Common myeloid progenitor, CD34-positive (primary cell): Measurements from ENCODE around the gene PLK5. TPM values are rescaled to one million over a fixed set of nuclear protein-coding genes. Genes with fewer than 3 reads are reported as not detected.
"Not testable (repeated sequence)": the region's sequence is repeated elsewhere in the genome, so short reads cannot be mapped to it uniquely, and the experiment has no call there.

ENCODE experiments used
- CTCF ChIA-PET: fragments of 350-600 bp; sonication (Branson Sonifier 250); formaldehyde crosslinking; loops from one replicate; lab custom pipeline; 2021; ENCODE audit warnings: antibody characterized with exemption; lab: Charles Lee
- POLR2A ChIA-PET: fragments of 350-600 bp; sonication (Branson Sonifier 250); formaldehyde crosslinking; loops from one replicate; lab custom pipeline; 2021; ENCODE audit warnings: antibody characterized with exemption; lab: Charles Lee
- DNase-seq, 3 donors: peaks; one replicate each; pipeline versions ENCODE4 v3.0.0 to v3.0.0-alpha.2; 2013
- H3K27ac ChIP-seq, 2 experiments: 1 replicate in 1 of 2; 2 replicates in 1 of 2; pipeline ENCODE4 v1.7.0; 2013; ENCODE audit warnings: inconsistent platforms in 2 of 2, low read length in 2 of 2, mild to moderate bottlenecking in 2 of 2, low read depth in 1 of 2, moderate library complexity in 1 of 2; ENCODE audit not compliant: severe bottlenecking in 2 of 2, insufficient read depth in 1 of 2, poor library complexity in 1 of 2
- H3K27me3 ChIP-seq, 5 experiments: replicated peaks in 2 of 5; 1 replicate in 3 of 5; 2 replicates in 2 of 5; pipeline versions ENCODE4 v1.6.1 to v1.7.0; 2013; ENCODE audit warnings: low read length in 4 of 5, mild to moderate bottlenecking in 2 of 5, moderate library complexity in 2 of 5, inconsistent platforms in 1 of 5; ENCODE audit not compliant: insufficient read depth in 5 of 5, control insufficient read depth in 4 of 5
- H3K36me3 ChIP-seq, 4 experiments: 1 replicate in 2 of 4; 2 replicates in 2 of 4; pipeline versions ENCODE4 v1.6.1 to v1.7.0; 2013; ENCODE audit warnings: low read length in 3 of 4, control low read depth in 1 of 4, mild to moderate bottlenecking in 1 of 4; ENCODE audit not compliant: control insufficient read depth in 4 of 4, insufficient read depth in 4 of 4
- H3K4me1 ChIP-seq, 4 experiments: 1 replicate in 3 of 4; 2 replicates in 1 of 4; pipeline versions ENCODE4 v1.6.1 to v1.7.1; 2013; ENCODE audit warnings: low read length in 3 of 4, mild to moderate bottlenecking in 3 of 4, control low read depth in 1 of 4, inconsistent platforms in 1 of 4, moderate library complexity in 1 of 4; ENCODE audit not compliant: control insufficient read depth in 4 of 4, insufficient read depth in 4 of 4; ENCODE audit errors: control extremely low read depth in 1 of 4
- H3K4me3 ChIP-seq, 7 experiments: 1 replicate in 4 of 7; 2 replicates in 3 of 7; pipeline versions ENCODE4 v1.5.1 to v1.7.0; 2013; ENCODE audit warnings: mild to moderate bottlenecking in 7 of 7, low read length in 6 of 7, moderate library complexity in 6 of 7, inconsistent platforms in 2 of 7, low read depth in 2 of 7, control low read depth in 1 of 7; ENCODE audit not compliant: insufficient read depth in 4 of 7, control insufficient read depth in 1 of 7; ENCODE audit errors: extremely low read depth in 1 of 7
- H3K9me3 ChIP-seq, 5 experiments: 1 replicate in 4 of 5; 2 replicates in 1 of 5; pipeline versions ENCODE4 v1.6.1 to v1.7.1; 2013; ENCODE audit warnings: low read length in 4 of 5, mild to moderate bottlenecking in 2 of 5, inconsistent platforms in 1 of 5, low read depth in 1 of 5, moderate library complexity in 1 of 5; ENCODE audit not compliant: control insufficient read depth in 4 of 5, insufficient read depth in 2 of 5; ENCODE audit errors: control extremely low read depth in 1 of 5
- WGBS: methylation state at CpG from one replicate; pipeline ENCODE4 v1.1.5; 2013; ENCODE audit not compliant: insufficient coverage; 5-methylcytosine and 5-hydroxymethylcytosine counted together
- polyA plus RNA-seq: library from polyadenylated mRNA; unstranded; fragments of 120-200 nt; gene quantifications from one replicate; pipeline ENCODE4 v1.2.1, GENCODE V29; 2013

Gene PLK5
- polyA plus RNA-seq = 0.07 TPM

- H3K27me3 ChIP-seq = peaks cover 4 to 72% (median 22%) of the 10 kb centered on the region in 5 experiments
- peak within 1 kb of the TSS in 1 of 7 experiments; percentile 11 for H3K4me3 ChIP-seq
- CTCF ChIA-PET = no interaction called here
- POLR2A ChIA-PET = no interaction called here
- no peak within 1 kb of the TSS for H3K27ac ChIP-seq
- peaks cover 0 to 4% (median 0%) of the 10 kb centered on the region in 4 experiments for H3K4me1 ChIP-seq
- 8% methylated on average over 49 of the region's 92 CpGs for WGBS
- DNase-seq = no peak
- no peaks in the 10 kb centered on the region for H3K36me3 ChIP-seq
- H3K9me3 ChIP-seq = no peaks in the 10 kb centered on the region
Observed at GRCh38 chr19:1523412-1524286, at the start of gene PLK5. Gene PLK5, plus strand, starts transcription at chr19:1524077. Its CDS starts 2,920 bp downstream, at chr19:1526997.

- CTCF ChIA-PET = interaction anchor here (0.5 to 1.2 kb wide), 2 partner anchors 12 to 351 kb away, joined by 3 read pairs; no protein-coding TSS in a partner anchor
- POLR2A ChIA-PET = no interaction called here
- H3K4me1 ChIP-seq = peaks cover 0 to 36% (median 29%) of the 10 kb centered on the region in 4 experiments
- H3K9me3 ChIP-seq = no peaks in the 10 kb centered on the region
- no peak overlapping the region for H3K4me3 ChIP-seq
- H3K27me3 ChIP-seq = peaks cover 0 to 45% (median 17%) of the 10 kb centered on the region in 5 experiments
- H3K27ac ChIP-seq = no peak overlapping the region
- 97% methylated on average over 21 of the region's 26 CpGs for WGBS
- H3K36me3 ChIP-seq = peaks cover 0 to 22% (median 4%) of the 10 kb centered on the region in 4 experiments
- no peak for DNase-seq
Observed at GRCh38 chr19:1474765-1475351, 49.0 kb upstream of the PLK5 start.

GRCh38 chr19:1475751-1476437, 48.0 kb upstream of the PLK5 start:
- CTCF ChIA-PET = interaction anchor here (1.2 to 2.9 kb wide), 3 partner anchors 10 to 20 kb away, joined by 3 to 12 read pairs (median 3); no protein-coding TSS in a partner anchor
- H3K9me3 ChIP-seq = no peaks in the 10 kb centered on the region
- H3K4me1 ChIP-seq = peaks cover 0 to 26% (median 19%) of the 10 kb centered on the region in 4 experiments
- no peak for DNase-seq
- POLR2A ChIA-PET = no interaction called here
- H3K4me3 ChIP-seq = no peak overlapping the region
- peaks cover 0 to 35% (median 14%) of the 10 kb centered on the region in 5 experiments for H3K27me3 ChIP-seq
- WGBS = 96% methylated on average over 27 of the region's 31 CpGs
- H3K36me3 ChIP-seq = peaks cover 0 to 22% (median 4%) of the 10 kb centered on the region in 4 experiments
- H3K27ac ChIP-seq = no peak overlapping the region

GRCh38 chr19:1477056-1477455, 46.8 kb upstream of the PLK5 start:
- H3K4me3 ChIP-seq, POLR2A ChIA-PET, DNase-seq, H3K9me3 ChIP-seq, H3K27ac ChIP-seq: not testable (repeated sequence)
- CTCF ChIA-PET = interaction anchor here (2.9 kb wide), 1 partner anchor 11 kb away, joined by 12 read pairs; no protein-coding TSS in a partner anchor
- Histone ChIP-seq H3K4me1 (peaks cover 0 to 15% (median 12%) of the 10 kb centered on the region in 4 experiments), H3K36me3 (peaks cover 0 to 22% (median 4%) of the 10 kb centered on the region in 4 experiments), H3K27me3 (peaks cover 0 to 23% (median 5%) of the 10 kb centered on the region in 5 experiments)
- 97% methylated on average over 8 of the region's 9 CpGs for WGBS

- WGBS = 0% methylated on average over 67 of the region's 71 CpGs
- Histone ChIP-seq H3K36me3 (peaks cover 0 to 19% (median 4%) of the 10 kb centered on the region in 4 experiments), H3K27ac (peak within 1 kb of the TSS; percentile 33 to 75), H3K4me3 (peak within 1 kb of the TSS; percentile 56 to 86 (median 72)), H3K27me3 (peaks cover 0 to 6% (median 0%) of the 10 kb centered on the region in 5 experiments), H3K4me1 (peaks cover 0 to 15% (median 12%) of the 10 kb centered on the region in 4 experiments), H3K9me3 (no peaks in the 10 kb centered on the region)
- peak; percentile 88 to 93 (median 93) for DNase-seq
- ChIA-PET CTCF (no interaction called here), POLR2A (no interaction called here)
Observed at GRCh38 chr19:1478934-1479707, 44.8 kb upstream of the PLK5 start, which contains the start of gene C19orf25. Gene C19orf25, minus strand, starts transcription at chr19:1479215. Its CDS starts 312 bp downstream, at chr19:1478903.

GRCh38 chr19:1481224-1481892, 42.5 kb upstream of the PLK5 start:
- H3K9me3 ChIP-seq = no peaks in the 10 kb centered on the region
- peaks cover 0 to 6% (median under 1%) of the 10 kb centered on the region in 4 experiments for H3K36me3 ChIP-seq
- H3K4me3 ChIP-seq = no peak overlapping the region
- no peaks in the 10 kb centered on the region for H3K27me3 ChIP-seq
- H3K27ac ChIP-seq = no peak overlapping the region
- POLR2A ChIA-PET = no interaction called here
- H3K4me1 ChIP-seq = peaks cover 0 to 15% (median 12%) of the 10 kb centered on the region in 4 experiments
- WGBS = 92% methylated on average over 20 of the region's 26 CpGs
- CTCF ChIA-PET = interaction anchor here (1.2 kb wide), 2 partner anchors 10 to 15 kb away, joined by 3 to 4 read pairs; no protein-coding TSS in a partner anchor
- no peak for DNase-seq
